Inflammatory macrophage treated with lipopolysaccharide for 4 hours (primary cell): ENCODE results near the gene IGDCC3.

ENCODE experiments used
- DNase-seq: peaks from one replicate; pipeline ENCODE4 v3.0.0-alpha.2; 2020

The IGDCC3 gene

GRCh38 chr15:65285291-65286068 is 92.3 kb downstream of the IGDCC3 start:
- no peak for DNase-seq

DNA sequence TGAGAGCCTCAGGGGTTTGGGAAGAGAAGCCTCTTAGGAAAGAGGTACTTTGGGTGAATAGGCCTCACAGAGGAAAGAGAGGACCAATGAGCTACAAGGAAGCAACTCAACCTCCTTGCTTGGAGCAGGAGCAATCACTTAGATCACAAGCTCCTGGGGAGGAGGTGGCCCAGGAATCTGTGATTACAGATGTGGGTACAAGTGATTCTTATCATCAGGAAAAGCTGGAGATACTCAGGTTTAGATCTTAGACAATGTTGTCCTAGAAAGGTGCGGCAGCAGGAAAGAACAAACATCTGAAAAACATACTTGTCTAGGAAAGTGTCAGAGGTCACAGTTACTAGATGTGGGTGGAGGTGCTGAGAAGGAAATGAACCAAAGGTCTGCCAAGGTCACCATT is 99.3 kb downstream of the IGDCC3 start:
- no peak for DNase-seq
